22Rv1 (cell line): ENCODE results near the gene ITGAD.

ENCODE experiments used
- CTCF ChIP-seq: fragments of 450-650 bp; IDR thresholded peaks from 2 replicates; pipeline ENCODE4 v1.5.1; 2017; ENCODE audit warnings: mild to moderate bottlenecking
- ZFX ChIP-seq: fragments of 450-650 bp; IDR thresholded peaks from 2 replicates; pipeline ENCODE4 v1.6.1; 2017; ENCODE audit warnings: antibody characterized with exemption, borderline replicate concordance

GRCh38 chr16:31385680-31386079, 7.5 kb upstream of the ITGAD start:
- TF ChIP-seq CTCF (no peak), ZFX (no peak)
